ENCODE measurements around the gene SCGB1D1. TPM values are rescaled to one million over a fixed set of nuclear protein-coding genes. Genes with fewer than 3 reads are reported as not detected.

SCGB1D1 gene
- total RNA-seq, 5 donors from 2014 or later (not counting 1 experiment from before 2014, with no cell fraction given), result not detected

DNA sequence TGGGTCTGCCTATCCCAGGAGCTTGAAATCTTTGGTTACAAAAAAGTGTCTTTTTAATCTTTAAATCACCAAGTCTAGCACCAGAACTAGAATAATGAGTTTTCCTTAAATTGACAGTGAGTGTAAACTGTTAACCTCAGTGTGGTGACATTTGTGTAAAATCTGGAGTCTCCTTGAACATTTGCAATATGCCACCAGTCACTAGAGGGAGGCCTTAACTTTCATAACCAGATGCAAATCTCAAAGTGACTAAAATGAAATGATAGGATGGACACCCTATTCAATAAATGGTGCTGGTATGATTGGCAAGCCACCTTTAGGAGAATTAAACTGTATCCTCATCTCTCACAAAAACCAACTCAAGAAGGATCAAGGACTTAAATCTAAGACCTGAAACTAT is 43.7 kb downstream of the SCGB1D1 start:
- ATAC-seq (replicated peaks in 1 of 4) (no peak), DNase-seq (no peak)
- no peaks in the 10 kb centered on the region for H3K9me3 ChIP-seq
- Mint-ChIP-seq H3K9me3 (no peaks in the 10 kb centered on the region), H3K4me3 (no peak overlapping the region), H3K36me3 (no peaks in the 10 kb centered on the region), H3K27ac (no peak overlapping the region), H3K27me3 (peaks cover 34 to 41% of the 10 kb centered on the region in 2 donors), H3K4me1 (no peaks in the 10 kb centered on the region)
- peaks cover 0 to 11% of the 10 kb centered on the region in 2 experiments for H3K27me3 ChIP-seq (replicated peaks in 1 of 2; ENCODE audit: control insufficient read depth in 2 of 2, extremely low read depth in 1 of 2, insufficient read depth in 2 of 2, low read length in 1 of 2)
- H3K4me1 ChIP-seq (ENCODE audit: control insufficient read depth in 1 of 2, extremely low read depth in 1 of 2, insufficient read depth in 2 of 2, low read length in 2 of 2), result no peaks in the 10 kb centered on the region
- CTCF ChIA-PET, result interaction anchor here in 1 of 2 donors (1.3 kb wide), 1 partner anchor 15 kb away, joined by 4 read pairs; no protein-coding TSS in a partner anchor
- H3K27ac ChIP-seq (ENCODE audit: low read length), result no peak overlapping the region
- H3K4me3 ChIP-seq (ENCODE audit: control insufficient read depth in 1 of 2, extremely low read depth in 1 of 2, low read length in 1 of 2), result no peak overlapping the region
- no peaks in the 10 kb centered on the region for H3K36me3 ChIP-seq (ENCODE audit: control insufficient read depth in 2 of 2, extremely low read depth in 1 of 2, insufficient read depth in 1 of 2, low read length in 1 of 2)
- POLR2A ChIA-PET, result no interaction called here

DNA sequence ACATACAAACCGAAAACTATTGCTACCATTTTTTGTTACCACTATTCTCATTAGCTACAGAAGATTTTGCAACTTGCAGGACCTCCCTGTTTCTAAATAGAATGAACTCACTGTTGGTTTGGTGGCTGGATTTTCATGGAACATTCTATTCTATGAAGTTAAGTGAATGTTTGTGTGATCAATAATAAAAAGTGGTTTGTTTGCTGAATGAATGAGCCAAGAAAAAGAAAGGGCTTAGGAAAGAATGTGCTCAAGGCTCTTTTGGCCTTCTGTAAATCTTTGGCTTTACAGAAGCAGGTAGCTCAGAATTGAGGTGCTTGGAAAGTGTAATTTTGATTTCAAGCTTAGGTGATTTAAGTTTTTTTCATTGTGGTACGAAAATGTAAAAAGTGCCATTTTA is 46.2 kb downstream of the SCGB1D1 start:
- Mint-ChIP-seq H3K4me3 (no peak overlapping the region), H3K4me1 (no peaks in the 10 kb centered on the region), H3K9me3 (no peaks in the 10 kb centered on the region), H3K36me3 (no peaks in the 10 kb centered on the region), H3K27me3 (peaks cover 41 to 48% of the 10 kb centered on the region in 2 donors), H3K27ac (no peak overlapping the region)
- no peak overlapping the region for H3K27ac ChIP-seq (ENCODE audit: low read length)
- H3K4me1 ChIP-seq (ENCODE audit: control insufficient read depth in 1 of 2, extremely low read depth in 1 of 2, insufficient read depth in 2 of 2, low read length in 2 of 2), result no peaks in the 10 kb centered on the region
- POLR2A ChIA-PET, result interaction anchor here in 1 of 2 donors (0.8 kb wide), 1 partner anchor 705 kb away, joined by 3 read pairs; no protein-coding TSS in a partner anchor
- WGBS (ENCODE audit: insufficient coverage), result no CpG with 5 or more reads among the region's 2 CpGs
- no peak for ATAC-seq (replicated peaks in 1 of 4)
- H3K27me3 ChIP-seq (replicated peaks in 1 of 2; ENCODE audit: control insufficient read depth in 2 of 2, extremely low read depth in 1 of 2, insufficient read depth in 2 of 2, low read length in 1 of 2), result peaks cover 0 to 13% of the 10 kb centered on the region in 2 experiments
- H3K36me3 ChIP-seq (ENCODE audit: control insufficient read depth in 2 of 2, extremely low read depth in 1 of 2, insufficient read depth in 1 of 2, low read length in 1 of 2), result no peaks in the 10 kb centered on the region
- H3K4me3 ChIP-seq (ENCODE audit: control insufficient read depth in 1 of 2, extremely low read depth in 1 of 2, low read length in 1 of 2), result no peak overlapping the region
- CTCF ChIA-PET, result interaction anchor here in 1 of 2 donors (0.6 kb wide), 1 partner anchor 24 kb away, joined by 5 read pairs; no protein-coding TSS in a partner anchor
- H3K9me3 ChIP-seq, result no peaks in the 10 kb centered on the region
- no peak for DNase-seq

GRCh38 chr11:62237499-62237898 is 47.5 kb downstream of the SCGB1D1 start:
- no peaks in the 10 kb centered on the region for H3K4me1 ChIP-seq (ENCODE audit: control insufficient read depth in 1 of 2, extremely low read depth in 1 of 2, insufficient read depth in 2 of 2, low read length in 2 of 2)
- Mint-ChIP-seq H3K27ac (no peak overlapping the region), H3K9me3 (no peaks in the 10 kb centered on the region), H3K36me3 (no peaks in the 10 kb centered on the region), H3K4me1 (no peaks in the 10 kb centered on the region), H3K4me3 (no peak overlapping the region), H3K27me3 (peaks cover 39 to 55% of the 10 kb centered on the region in 2 donors)
- no peak for DNase-seq
- no peaks in the 10 kb centered on the region for H3K36me3 ChIP-seq (ENCODE audit: control insufficient read depth in 2 of 2, extremely low read depth in 1 of 2, insufficient read depth in 1 of 2, low read length in 1 of 2)
- WGBS (ENCODE audit: insufficient coverage), result 50% methylated on average over 2 of the region's 4 CpGs
- no peak overlapping the region for H3K27ac ChIP-seq (ENCODE audit: low read length)
- no peak overlapping the region for H3K4me3 ChIP-seq (ENCODE audit: control insufficient read depth in 1 of 2, extremely low read depth in 1 of 2, low read length in 1 of 2)
- no peak for ATAC-seq (replicated peaks in 1 of 4)
- POLR2A ChIA-PET, result no interaction called here
- CTCF ChIA-PET, result no interaction called here
- H3K9me3 ChIP-seq, result no peaks in the 10 kb centered on the region
- H3K27me3 ChIP-seq (replicated peaks in 1 of 2; ENCODE audit: control insufficient read depth in 2 of 2, extremely low read depth in 1 of 2, insufficient read depth in 2 of 2, low read length in 1 of 2), result peaks cover 0 to 18% of the 10 kb centered on the region in 2 experiments

- DNase-seq (no peak), ATAC-seq (replicated peaks in 1 of 4) (no peak)
- Histone ChIP-seq H3K27ac (ENCODE audit: low read length) (no peak overlapping the region), H3K4me1 (ENCODE audit: control insufficient read depth in 1 of 2, extremely low read depth in 1 of 2, insufficient read depth in 2 of 2, low read length in 2 of 2) (no peaks in the 10 kb centered on the region), H3K9me3 (no peaks in the 10 kb centered on the region), H3K36me3 (ENCODE audit: control insufficient read depth in 2 of 2, extremely low read depth in 1 of 2, insufficient read depth in 1 of 2, low read length in 1 of 2) (no peaks in the 10 kb centered on the region), H3K4me3 (ENCODE audit: control insufficient read depth in 1 of 2, extremely low read depth in 1 of 2, low read length in 1 of 2) (no peak overlapping the region), H3K27me3 (replicated peaks in 1 of 2; ENCODE audit: control insufficient read depth in 2 of 2, extremely low read depth in 1 of 2, insufficient read depth in 2 of 2, low read length in 1 of 2) (peaks cover 0 to 22% of the 10 kb centered on the region in 2 experiments)
- no CpG with 5 or more reads among the region's 4 CpGs for WGBS (ENCODE audit: insufficient coverage)
- Mint-ChIP-seq H3K4me3 (no peak overlapping the region), H3K27ac (no peak overlapping the region), H3K9me3 (no peaks in the 10 kb centered on the region), H3K4me1 (no peaks in the 10 kb centered on the region), H3K36me3 (no peaks in the 10 kb centered on the region), H3K27me3 (peaks cover 36 to 54% of the 10 kb centered on the region in 2 donors)
- POLR2A ChIA-PET, result no interaction called here
- CTCF ChIA-PET, result no interaction called here
Observed at GRCh38 chr11:62238151-62238550, 48.1 kb downstream of the SCGB1D1 start.

GRCh38 chr11:62241095-62241494 is 51.1 kb downstream of the SCGB1D1 start:
- Mint-ChIP-seq H3K9me3 (no peaks in the 10 kb centered on the region), H3K4me1 (no peaks in the 10 kb centered on the region), H3K36me3 (no peaks in the 10 kb centered on the region), H3K27me3 (peaks cover 27 to 63% of the 10 kb centered on the region in 2 donors), H3K27ac (no peak overlapping the region), H3K4me3 (no peak overlapping the region)
- CTCF ChIA-PET, result no interaction called here
- no peaks in the 10 kb centered on the region for H3K9me3 ChIP-seq
- POLR2A ChIA-PET, result no interaction called here
- no CpG with 5 or more reads among the region's 3 CpGs for WGBS (ENCODE audit: insufficient coverage)
- H3K4me1 ChIP-seq (ENCODE audit: control insufficient read depth in 1 of 2, extremely low read depth in 1 of 2, insufficient read depth in 2 of 2, low read length in 2 of 2), result no peaks in the 10 kb centered on the region
- H3K4me3 ChIP-seq (ENCODE audit: control insufficient read depth in 1 of 2, extremely low read depth in 1 of 2, low read length in 1 of 2), result no peak overlapping the region
- no peaks in the 10 kb centered on the region for H3K36me3 ChIP-seq (ENCODE audit: control insufficient read depth in 2 of 2, extremely low read depth in 1 of 2, insufficient read depth in 1 of 2, low read length in 1 of 2)
- peaks cover 0 to 33% of the 10 kb centered on the region in 2 experiments for H3K27me3 ChIP-seq (replicated peaks in 1 of 2; ENCODE audit: control insufficient read depth in 2 of 2, extremely low read depth in 1 of 2, insufficient read depth in 2 of 2, low read length in 1 of 2)
- ATAC-seq (replicated peaks in 1 of 4) (no peak), DNase-seq (no peak)
- no peak overlapping the region for H3K27ac ChIP-seq (ENCODE audit: low read length)

- no peaks in the 10 kb centered on the region for H3K36me3 ChIP-seq (ENCODE audit: control insufficient read depth in 2 of 2, extremely low read depth in 1 of 2, insufficient read depth in 1 of 2, low read length in 1 of 2)
- H3K27me3 Mint-ChIP-seq, result peaks cover 34 to 68% of the 10 kb centered on the region in 2 donors
- DNase-seq, result no peak
Observed at GRCh38 chr11:62242021-62242420, 52.0 kb downstream of the SCGB1D1 start, which contains the start of gene SCGB1D2. TSS of gene SCGB1D2 (plus strand) at chr11:62242239. CDS start at chr11:62242308, 69 bp downstream.

More at GRCh38 chr11:62242021-62242420, 52.0 kb downstream of the SCGB1D1 start, which contains the start of gene SCGB1D2:
- 26% methylated on average over 2 of the region's 3 CpGs for WGBS (ENCODE audit: insufficient coverage)
- POLR2A ChIA-PET, result no interaction called here
- H3K4me1 ChIP-seq (ENCODE audit: control insufficient read depth in 1 of 2, extremely low read depth in 1 of 2, insufficient read depth in 2 of 2, low read length in 2 of 2), result no peaks in the 10 kb centered on the region
- H3K4me3 Mint-ChIP-seq, result no peak within 1 kb of the TSS
- H3K27me3 ChIP-seq (replicated peaks in 1 of 2; ENCODE audit: control insufficient read depth in 2 of 2, extremely low read depth in 1 of 2, insufficient read depth in 2 of 2, low read length in 1 of 2), result peaks cover 0 to 33% of the 10 kb centered on the region in 2 experiments
- no peak within 1 kb of the TSS for H3K4me3 ChIP-seq (ENCODE audit: control insufficient read depth in 1 of 2, extremely low read depth in 1 of 2, low read length in 1 of 2)
- no peak within 1 kb of the TSS for H3K27ac ChIP-seq (ENCODE audit: low read length)
- H3K4me1 Mint-ChIP-seq, result no peaks in the 10 kb centered on the region
- no peaks in the 10 kb centered on the region for H3K36me3 Mint-ChIP-seq
- H3K9me3 Mint-ChIP-seq, result no peaks in the 10 kb centered on the region
- no peaks in the 10 kb centered on the region for H3K9me3 ChIP-seq
- CTCF ChIA-PET, result no interaction called here
- ATAC-seq (replicated peaks in 1 of 4), result no peak
- no peak within 1 kb of the TSS for H3K27ac Mint-ChIP-seq

Data from T-cell (primary cell).